ENCODE results near the gene ME3.
A peak's percentile ranks its signal among the peaks of the same experiment; 100 is the strongest.

The ME3 gene

DNA sequence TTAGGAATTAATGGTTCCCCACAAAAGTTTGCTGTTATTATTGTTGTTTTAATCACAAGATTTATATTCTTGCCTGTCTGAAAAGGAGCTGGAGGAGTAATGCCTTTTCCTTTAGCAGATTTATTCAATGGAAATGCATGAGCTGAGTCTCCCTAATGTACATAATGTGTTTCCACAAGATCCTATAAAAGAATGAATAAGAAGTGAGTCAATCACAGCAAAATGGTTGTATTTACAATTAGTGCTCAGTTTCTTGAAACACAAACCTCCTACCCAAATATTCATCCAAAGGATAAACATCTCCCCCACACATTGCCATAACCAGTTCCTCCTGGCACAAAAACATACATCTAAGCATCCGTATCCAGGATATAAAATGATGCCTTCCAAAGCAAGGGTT is 33.3 kb downstream of the ME3 start:
- in situ Hi-C loops (cut with HindIII; ENCODE audit: low sequenced_read_pairs): no loop called here
- DNase-seq (ENCODE audit: low read depth): no peak
- TF ChIP-seq, protein P1, sequence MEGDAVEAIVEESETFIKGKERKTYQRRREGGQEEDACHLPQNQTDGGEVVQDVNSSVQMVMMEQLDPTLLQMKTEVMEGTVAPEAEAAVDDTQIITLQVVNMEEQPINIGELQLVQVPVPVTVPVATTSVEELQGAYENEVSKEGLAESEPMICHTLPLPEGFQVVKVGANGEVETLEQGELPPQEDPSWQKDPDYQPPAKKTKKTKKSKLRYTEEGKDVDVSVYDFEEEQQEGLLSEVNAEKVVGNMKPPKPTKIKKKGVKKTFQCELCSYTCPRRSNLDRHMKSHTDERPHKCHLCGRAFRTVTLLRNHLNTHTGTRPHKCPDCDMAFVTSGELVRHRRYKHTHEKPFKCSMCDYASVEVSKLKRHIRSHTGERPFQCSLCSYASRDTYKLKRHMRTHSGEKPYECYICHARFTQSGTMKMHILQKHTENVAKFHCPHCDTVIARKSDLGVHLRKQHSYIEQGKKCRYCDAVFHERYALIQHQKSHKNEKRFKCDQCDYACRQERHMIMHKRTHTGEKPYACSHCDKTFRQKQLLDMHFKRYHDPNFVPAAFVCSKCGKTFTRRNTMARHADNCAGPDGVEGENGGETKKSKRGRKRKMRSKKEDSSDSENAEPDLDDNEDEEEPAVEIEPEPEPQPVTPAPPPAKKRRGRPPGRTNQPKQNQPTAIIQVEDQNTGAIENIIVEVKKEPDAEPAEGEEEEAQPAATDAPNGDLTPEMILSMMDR (IDR thresholded peaks at IDR 0.05; ENCODE audit: low read depth, low read length, missing control alignments): no peak

DNA sequence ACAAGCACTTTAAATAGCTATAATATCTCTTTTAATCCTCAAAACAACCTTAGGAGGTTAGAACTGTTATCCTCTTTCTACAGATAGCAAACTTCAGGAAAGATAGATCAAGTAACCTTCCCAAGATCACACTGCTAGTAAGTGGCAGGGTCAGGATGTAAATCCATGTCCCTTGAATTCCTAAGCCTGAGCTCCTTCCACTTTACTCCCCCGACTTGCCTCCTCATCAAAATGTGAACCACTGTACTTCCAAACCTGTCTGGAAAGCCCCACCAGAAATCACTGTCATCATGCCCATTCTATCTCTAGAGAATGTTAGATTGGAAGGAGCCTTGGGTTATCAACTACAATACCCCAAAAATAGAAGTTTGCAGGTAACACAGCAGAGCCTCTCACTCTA is 33.7 kb downstream of the ME3 start:
- in situ Hi-C loops (cut with HindIII; ENCODE audit: low sequenced_read_pairs): no loop called here
- no peak overlapping the region for H3K4me3 ChIP-seq (ENCODE audit: low read depth, low read length)
- TF ChIP-seq, protein P1 (IDR thresholded peaks at IDR 0.05; ENCODE audit: low read depth, low read length, missing control alignments): no peak
- no peak for DNase-seq (ENCODE audit: low read depth)

More for the DNA sequence above, 33.3 kb downstream of the ME3 start:
- no peak overlapping the region for H3K4me3 ChIP-seq (ENCODE audit: low read depth, low read length)

DNA sequence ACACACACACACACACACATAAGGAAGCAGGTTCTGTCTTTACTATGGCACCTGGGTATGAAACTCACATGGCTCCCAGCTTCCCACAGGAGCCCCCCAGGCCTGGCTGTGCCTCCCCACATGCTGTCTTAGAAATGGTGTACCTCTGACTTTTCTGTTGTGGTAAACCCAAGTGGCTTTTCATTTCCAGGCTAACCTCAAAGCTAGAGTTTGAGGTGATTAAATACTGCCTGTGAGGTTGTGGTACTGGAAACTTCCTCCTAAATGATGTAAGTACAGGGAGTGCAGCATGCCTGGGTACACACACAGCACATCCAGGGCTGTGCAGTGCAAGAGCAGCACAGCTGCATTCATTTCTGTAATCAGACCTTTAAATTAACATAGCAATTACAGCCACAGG is 34.4 kb downstream of the ME3 start:
- TF ChIP-seq, protein P1 (IDR thresholded peaks at IDR 0.05; ENCODE audit: low read depth, low read length, missing control alignments): no peak
- DNase-seq (ENCODE audit: low read depth): peak; percentile 60
- in situ Hi-C loops (cut with HindIII; ENCODE audit: low sequenced_read_pairs): no loop called here
- H3K4me3 ChIP-seq (ENCODE audit: low read depth, low read length): no peak overlapping the region

DNA sequence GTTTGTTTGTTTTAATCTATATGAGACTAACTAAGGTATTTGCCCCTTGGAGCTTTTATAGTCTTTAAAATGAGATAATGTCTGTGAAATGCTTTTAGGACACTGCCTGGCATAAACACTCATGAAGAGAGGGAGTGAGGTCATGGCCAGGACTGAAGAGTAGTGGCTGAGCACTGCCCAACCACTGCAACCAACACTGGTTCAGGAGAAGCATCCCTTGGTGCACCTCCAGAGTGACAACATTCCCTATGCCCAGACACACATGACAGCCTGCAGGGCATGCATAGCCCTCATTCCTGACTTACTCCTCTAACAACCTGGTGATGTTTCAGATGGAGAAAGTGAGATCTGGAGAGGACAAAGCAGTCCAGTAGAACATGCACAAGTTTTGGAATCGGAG is 36.1 kb downstream of the ME3 start:
- H3K4me3 ChIP-seq (ENCODE audit: low read depth, low read length): no peak overlapping the region
- TF ChIP-seq, protein P1 (IDR thresholded peaks at IDR 0.05; ENCODE audit: low read depth, low read length, missing control alignments): no peak
- in situ Hi-C loops (cut with HindIII; ENCODE audit: low sequenced_read_pairs): no loop called here
- no peak for DNase-seq (ENCODE audit: low read depth)

DNA sequence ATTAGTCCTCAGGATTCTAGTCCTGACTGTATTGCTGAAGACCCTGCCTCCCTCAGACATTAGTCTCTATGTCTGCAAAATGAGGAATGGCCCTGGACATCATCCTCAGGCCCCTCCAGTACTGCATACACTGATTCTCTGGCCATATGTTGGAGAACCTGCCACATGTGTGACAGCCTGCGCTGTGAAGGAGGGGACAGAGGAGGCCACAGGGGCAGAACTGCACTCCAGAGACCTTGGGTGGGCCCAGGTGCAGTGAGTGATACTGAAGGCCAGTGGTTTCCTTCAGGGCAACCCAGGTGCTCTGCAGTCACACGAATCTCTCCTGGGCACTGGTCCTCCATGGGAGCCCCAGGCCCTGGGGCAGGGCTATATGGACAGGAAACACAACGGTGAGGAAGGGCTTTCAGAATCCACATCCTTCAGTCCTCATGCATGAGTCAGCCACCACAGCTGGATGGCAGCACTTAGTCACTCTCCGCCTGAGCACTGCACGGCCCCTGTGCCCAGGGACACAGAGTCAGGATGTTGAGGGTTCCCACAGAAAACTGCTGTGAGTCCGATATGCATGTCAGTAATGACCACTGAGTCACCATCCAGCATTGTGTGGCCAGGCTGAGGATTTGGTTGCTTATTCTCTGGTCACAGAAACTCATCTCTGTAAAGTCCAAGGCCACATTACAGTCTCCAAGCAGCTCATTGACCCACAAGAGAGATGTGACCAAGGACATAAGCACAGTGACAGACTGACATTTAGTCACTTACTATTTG is 39.7 kb downstream of the ME3 start:
- in situ Hi-C loops (cut with HindIII; ENCODE audit: low sequenced_read_pairs): no loop called here
- TF ChIP-seq, protein P1 (IDR thresholded peaks at IDR 0.05; ENCODE audit: low read depth, low read length, missing control alignments): peak; percentile 28
- H3K4me3 ChIP-seq (ENCODE audit: low read depth, low read length): no peak overlapping the region
- DNase-seq (ENCODE audit: low read depth): peak; percentile 86

DNA sequence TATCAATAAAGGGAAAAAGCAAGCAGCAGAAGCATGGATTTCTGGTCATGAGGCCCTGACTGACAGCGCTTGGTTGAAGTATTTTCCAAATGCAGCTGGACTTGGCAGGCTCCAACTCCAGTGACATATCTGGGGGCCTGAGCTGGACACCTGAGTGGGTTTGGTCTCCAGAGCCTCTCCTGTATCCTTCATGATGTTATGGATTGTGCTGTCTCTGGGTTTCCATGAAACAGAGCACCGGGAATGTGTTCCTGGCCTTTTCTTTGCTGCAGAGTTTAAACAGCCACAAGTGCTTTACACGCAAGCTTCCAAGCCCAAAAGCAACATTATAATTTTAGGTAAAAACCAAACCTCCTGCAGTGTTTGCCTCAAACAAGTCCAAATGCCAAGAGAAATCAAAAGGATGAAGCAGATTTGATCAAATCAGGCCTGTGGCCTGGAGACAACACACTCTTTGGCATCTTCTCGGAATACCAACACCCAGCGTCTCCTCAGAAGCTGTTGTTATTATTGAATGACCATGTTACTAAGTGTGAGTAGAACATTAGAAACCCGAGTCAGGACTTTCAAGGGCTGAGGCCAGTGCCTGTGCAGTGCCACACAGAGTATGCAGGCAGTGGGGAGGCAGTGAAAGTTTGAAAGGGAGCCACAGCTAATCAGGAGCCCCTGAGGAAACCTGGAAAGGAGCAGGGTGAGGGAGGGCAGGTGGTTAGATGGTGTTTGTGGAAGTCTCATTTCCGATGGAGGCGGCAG is 42.0 kb downstream of the ME3 start:
- H3K4me3 ChIP-seq (ENCODE audit: low read depth, low read length): no peak overlapping the region
- DNase-seq (ENCODE audit: low read depth): no peak
- TF ChIP-seq, protein P1 (IDR thresholded peaks at IDR 0.05; ENCODE audit: low read depth, low read length, missing control alignments): no peak
- in situ Hi-C loops (cut with HindIII; ENCODE audit: low sequenced_read_pairs): no loop called here

All from astrocyte of the cerebellum (primary cell).